Fibroblast of lung (primary cell): ENCODE data around the gene ARHGAP18. TPM values are rescaled to one million over a fixed set of nuclear protein-coding genes. Genes with fewer than 3 reads are reported as not detected.

Experiments
- DNase-seq, 2 donors: peaks; one replicate each; pipeline versions ENCODE4 v3.0.0 to v3.0.0-alpha.2; 2010; ENCODE audit warnings: low read depth in 2 of 2
- H2AFZ ChIP-seq: 2 replicates; pipeline ENCODE4 v1.5.1; 2012; ENCODE audit warnings: low read length, control low read depth, inconsistent platforms
- H3K27ac ChIP-seq: 2 replicates; pipeline ENCODE4 v1.5.1; 2011; ENCODE audit warnings: low read length, control low read depth; ENCODE audit not compliant: insufficient read depth
- H3K27me3 ChIP-seq: 2 replicates; pipeline ENCODE4 v1.5.1; 2011; ENCODE audit warnings: mild to moderate bottlenecking, low read length; ENCODE audit not compliant: control insufficient read depth, insufficient read depth
- H3K36me3 ChIP-seq: 2 replicates; pipeline ENCODE4 v1.5.1; 2011; ENCODE audit warnings: low read length; ENCODE audit not compliant: control insufficient read depth, insufficient read depth
- H3K4me1 ChIP-seq: 2 replicates; pipeline ENCODE4 v1.5.1; 2011; ENCODE audit warnings: low read length; ENCODE audit not compliant: control insufficient read depth, insufficient read depth; ENCODE audit errors: extremely low read depth
- H3K4me2 ChIP-seq: 2 replicates; pipeline ENCODE4 v1.5.1; 2011; ENCODE audit warnings: low read length, control low read depth; ENCODE audit not compliant: insufficient read depth; ENCODE audit errors: extremely low read depth
- H3K4me3 ChIP-seq, 4 experiments: fragments of 200-600 bp in 1 of 4; sonication (generic) in 1 of 4; replicated peaks in 1 of 4; 2 replicates each; pipeline ENCODE4 v1.5.1; 2011 to 2016; ENCODE audit warnings: low read length in 4 of 4, low read depth in 3 of 4, mild to moderate bottlenecking in 3 of 4, control low read depth in 2 of 4, inconsistent platforms in 1 of 4, mixed read lengths in 1 of 4; ENCODE audit not compliant: insufficient read depth in 1 of 4; ENCODE audit errors: control extremely low read depth in 1 of 4
- H3K79me2 ChIP-seq: 2 replicates; pipeline ENCODE4 v1.5.1; 2012; ENCODE audit warnings: mild to moderate bottlenecking, low read length, inconsistent platforms; ENCODE audit not compliant: control insufficient read depth, insufficient read depth
- H3K9ac ChIP-seq: 2 replicates; pipeline ENCODE4 v1.5.1; 2011; ENCODE audit warnings: mild to moderate bottlenecking, low read length, control low read depth; ENCODE audit not compliant: insufficient read depth
- H3K9me3 ChIP-seq: 2 replicates; pipeline ENCODE4 v1.5.1; 2012; ENCODE audit warnings: low read depth, low read length; ENCODE audit not compliant: control insufficient read depth, insufficient read depth
- H4K20me1 ChIP-seq: 2 replicates; pipeline ENCODE4 v1.5.1; 2011; ENCODE audit warnings: low read length; ENCODE audit not compliant: control insufficient read depth, insufficient read depth; ENCODE audit errors: extremely low read depth
- CTCF ChIP-seq, 2 donors: IDR thresholded peaks in 1 of 2; conservative IDR thresholded peaks in 1 of 2; 1 replicate in 1 of 2; 2 replicates in 1 of 2; pipeline ENCODE4 v1.5.1; 2011 to 2012; ENCODE audit warnings: low read length in 2 of 2, control low read depth in 1 of 2, inconsistent platforms in 1 of 2, low read depth in 1 of 2, mild to moderate bottlenecking in 1 of 2
- EZH2 ChIP-seq: IDR thresholded peaks from 2 replicates; pipeline ENCODE4 v1.5.1; 2012; ENCODE audit warnings: low read length, control low read depth, mild to moderate bottlenecking; ENCODE audit errors: missing control alignments
- polyA plus RNA-seq, 2 donors: library from polyadenylated mRNA; depleted of rRNA in 1 of 2; stranded (reverse) in 1 of 2; unstranded in 1 of 2; fragments of >200 nt; gene quantifications; 2 replicates each; pipeline ENCODE4 v1.2.1, GENCODE V29; 2011 to 2012; ENCODE audit warnings: missing spikeins in 1 of 2
- total RNA-seq: library from RNA; depleted of rRNA; stranded (reverse); fragments of >200 nt; gene quantifications from 2 replicates; pipeline ENCODE4 v1.2.1, GENCODE V29; 2014

The ARHGAP18 gene
- total and polyA plus RNA-seq, 2 donors (not counting 1 experiment from before 2014, with no cell fraction given), result 18.6 to 38.3 TPM

DNA sequence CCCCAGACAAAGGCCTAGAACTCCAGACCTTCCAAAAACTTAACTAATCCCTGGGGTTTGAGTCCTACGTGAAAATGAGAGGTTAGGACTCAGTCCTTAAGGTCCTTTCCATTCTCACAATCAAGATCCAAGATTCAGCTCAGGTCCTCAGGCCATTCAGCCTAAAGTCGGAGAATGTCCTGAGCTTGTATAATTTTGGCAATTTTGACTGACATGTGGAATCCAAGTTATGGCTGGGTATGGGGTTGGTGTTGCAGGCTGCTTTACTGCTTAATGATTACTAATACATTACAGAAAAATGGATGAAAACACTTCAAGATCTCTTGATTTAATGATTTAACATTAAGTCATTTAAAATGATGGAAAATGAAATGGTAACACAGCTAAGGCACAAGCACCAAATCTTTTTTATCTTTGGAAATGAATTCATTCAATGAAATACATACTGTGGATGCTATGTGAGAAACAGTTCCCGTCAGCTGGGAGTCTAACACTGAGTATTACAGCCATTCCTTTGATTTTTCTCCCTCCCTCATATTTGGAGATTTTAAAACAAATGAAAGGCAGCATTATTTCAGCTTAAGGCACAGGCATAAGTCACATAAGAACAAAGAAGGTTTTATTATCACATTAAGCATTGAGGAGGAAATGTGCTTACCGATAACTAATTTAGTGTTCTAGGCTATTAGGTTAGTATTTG, 1.3 kb downstream of the ARHGAP18 start:
- Histone ChIP-seq H3K9me3 (no peaks in the 10 kb centered on the region), H3K9ac (peak overlapping the region; percentile 52), H3K27me3 (no peaks in the 10 kb centered on the region), H4K20me1 (no peaks in the 10 kb centered on the region), H3K4me3 (peak overlapping the region; percentile 54 to 93 (median 88)), H3K4me2 (peak overlapping the region; percentile 94), H3K79me2 (peaks cover 63% of the 10 kb centered on the region), H3K27ac (peak overlapping the region; percentile 75), H3K4me1 (peaks cover 8% of the 10 kb centered on the region), H2AFZ (no peak overlapping the region), H3K36me3 (no peaks in the 10 kb centered on the region)
- no peak for TF ChIP-seq EZH2
- TF ChIP-seq CTCF (conservative IDR thresholded peaks at IDR 0.05 in 1 of 2, IDR thresholded peaks at IDR 0.05 in 1 of 2; ENCODE audit: low read depth in 1 of 2, low read length in 2 of 2), result no peak
- no peak for DNase-seq

GRCh38 chr6:129707882-129708495, 2.0 kb downstream of the ARHGAP18 start:
- no peaks in the 10 kb centered on the region for H3K9me3 ChIP-seq
- H3K4me2 ChIP-seq, result peak overlapping the region; percentile 94
- peak overlapping the region; percentile 54 to 93 (median 88) for H3K4me3 ChIP-seq
- TF ChIP-seq EZH2 (no peak), CTCF (conservative IDR thresholded peaks at IDR 0.05 in 1 of 2, IDR thresholded peaks at IDR 0.05 in 1 of 2; ENCODE audit: low read depth in 1 of 2, low read length in 2 of 2) (no peak)
- no peaks in the 10 kb centered on the region for H4K20me1 ChIP-seq
- no peak overlapping the region for H3K9ac ChIP-seq
- peaks cover 8% of the 10 kb centered on the region for H3K4me1 ChIP-seq
- no peak for DNase-seq
- H2AFZ ChIP-seq, result no peak overlapping the region
- H3K36me3 ChIP-seq, result no peaks in the 10 kb centered on the region
- no peaks in the 10 kb centered on the region for H3K27me3 ChIP-seq
- peaks cover 69% of the 10 kb centered on the region for H3K79me2 ChIP-seq
- peak overlapping the region; percentile 75 for H3K27ac ChIP-seq

DNA sequence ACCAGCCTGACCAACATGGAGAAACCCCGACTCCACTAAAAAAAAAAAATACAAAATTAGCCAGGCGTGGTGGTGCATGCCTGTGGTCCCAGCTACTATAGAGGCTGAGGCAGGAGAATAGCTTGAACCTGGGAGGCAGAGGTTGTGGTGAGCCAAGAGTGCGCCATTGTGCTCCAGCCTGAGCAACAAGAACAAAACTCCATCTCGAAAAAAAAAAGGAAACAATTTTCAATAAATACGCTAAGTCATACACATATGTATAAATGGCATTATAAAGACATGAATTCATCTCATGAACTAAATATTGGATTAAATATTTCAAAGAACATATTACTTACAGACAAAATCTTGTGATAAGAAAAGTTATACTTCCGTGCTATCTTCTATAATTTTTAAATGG, 2.9 kb downstream of the ARHGAP18 start:
- no peak for DNase-seq
- Histone ChIP-seq H2AFZ (no peak overlapping the region), H3K4me3 (peak overlapping the region in 1 of 4 experiments; percentile 89), H3K4me1 (peaks cover 11% of the 10 kb centered on the region), H3K9ac (no peak overlapping the region), H3K79me2 (peaks cover 79% of the 10 kb centered on the region), H3K36me3 (no peaks in the 10 kb centered on the region), H3K4me2 (peak overlapping the region; percentile 59), H3K9me3 (no peaks in the 10 kb centered on the region), H3K27ac (no peak overlapping the region), H4K20me1 (no peaks in the 10 kb centered on the region), H3K27me3 (no peaks in the 10 kb centered on the region)
- TF ChIP-seq CTCF (conservative IDR thresholded peaks at IDR 0.05 in 1 of 2, IDR thresholded peaks at IDR 0.05 in 1 of 2; ENCODE audit: low read depth in 1 of 2, low read length in 2 of 2) (no peak), EZH2 (no peak)
